SU-DHL-6 (cell line): Measurements from ENCODE around the gene LMO7.

ENCODE experiments used
- H2AFZ ChIP-seq: fragments of 200-600 bp; sonication (generic); 2 replicates; pipeline ENCODE4 v1.6.1; 2014; ENCODE audit warnings: low read depth, mild to moderate bottlenecking, moderate library complexity, mixed read lengths, antibody characterized with exemption, low read length; ENCODE audit not compliant: severe bottlenecking
- H3F3A ChIP-seq: fragments of 200-600 bp; shearing (Covaris generic); 2 replicates; pipeline ENCODE4 v1.6.0; 2016; ENCODE audit warnings: antibody characterized with exemption, mild to moderate bottlenecking; ENCODE audit not compliant: insufficient read depth
- H3K27ac ChIP-seq: fragments of 200-600 bp; sonication (generic); 2 replicates; pipeline ENCODE4 v1.5.1; 2016; ENCODE audit warnings: low read depth, mild to moderate bottlenecking, low read length, moderate library complexity, mixed read lengths
- H3K27me3 ChIP-seq: fragments of 200-600 bp; sonication (generic), shearing (Covaris generic); 2 replicates; pipeline ENCODE4 v1.6.0; 2014; ENCODE audit warnings: mild to moderate bottlenecking, low read length
- H3K36me3 ChIP-seq: fragments of 200-600 bp; sonication (generic); 2 replicates; pipeline ENCODE4 v1.6.1; 2014; ENCODE audit warnings: mild to moderate bottlenecking, low read length, mixed read lengths
- H3K4me2 ChIP-seq: fragments of 300-600, 200-600 bp; shearing (Covaris generic), sonication (generic); 2 replicates; pipeline ENCODE4 v1.6.0; 2014; ENCODE audit warnings: low read length, low read depth, mild to moderate bottlenecking; ENCODE audit not compliant: poor library complexity, severe bottlenecking
- H3K4me3 ChIP-seq: fragments of 200-600 bp; sonication (generic); 2 replicates; pipeline ENCODE4 v1.5.1; 2014; ENCODE audit warnings: antibody characterized with exemption, low read length, mild to moderate bottlenecking, mixed read lengths; ENCODE audit not compliant: insufficient read depth, poor library complexity, severe bottlenecking
- H3K79me2 ChIP-seq: fragments of 200-600 bp; sonication (generic); 2 replicates; pipeline ENCODE4 v1.6.1; 2014; ENCODE audit warnings: mild to moderate bottlenecking, low read length, moderate library complexity; ENCODE audit not compliant: insufficient read depth
- H3K9ac ChIP-seq: fragments of 200-600 bp; sonication (generic); 2 replicates; pipeline ENCODE4 v1.7.0; 2014; ENCODE audit warnings: mild to moderate bottlenecking, low read length
- H3K9me2 ChIP-seq: fragments of 200-600 bp; sonication (generic); replicated peaks from 2 replicates; pipeline ENCODE4 v1.6.1; 2014; ENCODE audit warnings: low read length; ENCODE audit not compliant: insufficient read depth
- H3K9me3 ChIP-seq: fragments of 200-600 bp; sonication (generic); 2 replicates; pipeline ENCODE4 v1.6.1; 2014; ENCODE audit warnings: low read length, mixed read lengths; ENCODE audit not compliant: insufficient read depth
- H4K20me1 ChIP-seq: fragments of 200-600 bp; sonication (generic); 2 replicates; pipeline ENCODE4 v1.6.1; 2014; ENCODE audit warnings: low read depth, mild to moderate bottlenecking, antibody characterized with exemption, low read length, moderate library complexity, mixed read lengths
- EZH2phosphoT487 ChIP-seq: fragments of 200-600 bp; sonication (generic), shearing (Covaris generic); conservative IDR thresholded peaks from 2 replicates; pipeline ENCODE4 v1.6.1; 2018; ENCODE audit warnings: mild to moderate bottlenecking, antibody characterized with exemption, low read length, moderate library complexity, mixed read lengths
- TF ChIP-seq, protein P1 (sequence below): fragments of 200-600 bp; sonication (generic); IDR thresholded peaks from one replicate; pipeline ENCODE4 v1.5.1; 2017; ENCODE audit warnings: antibody characterized with exemption, mild to moderate bottlenecking, low read length, moderate library complexity; ENCODE audit not compliant: insufficient read depth, poor library complexity, severe bottlenecking

Gene LMO7

DNA sequence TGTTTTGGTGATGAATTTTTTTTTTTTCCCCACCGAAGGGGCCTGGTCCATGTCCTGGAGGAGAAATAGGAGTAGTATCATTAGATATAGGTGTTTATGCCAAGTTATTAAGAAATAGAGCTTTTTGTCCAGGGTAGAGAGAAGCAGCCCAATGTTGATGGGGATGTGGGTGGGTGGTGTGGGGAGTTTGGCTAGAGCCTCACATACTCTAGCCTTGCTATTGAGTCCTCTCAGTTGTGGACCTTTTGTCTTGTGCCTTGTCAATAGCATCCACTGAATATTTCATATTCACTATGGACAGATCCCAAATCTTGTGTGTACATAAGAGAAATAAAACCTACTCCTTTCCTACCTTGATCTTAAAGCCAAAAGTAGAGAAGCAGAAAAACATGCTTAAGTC, 134.0 kb downstream of the LMO7 start:
- Histone ChIP-seq H3K27ac (no peak overlapping the region), H3K4me3 (no peak overlapping the region), H3K9me2 (no peaks in the 10 kb centered on the region), H3K4me2 (no peak overlapping the region), H3K36me3 (0 out of 2 replicates have a peak, but pooled peaks cover 7% of the 10 kb centered on the region), H3K9me3 (no peaks in the 10 kb centered on the region), H4K20me1 (peaks cover 15% of the 10 kb centered on the region), H3K79me2 (peaks cover 92% of the 10 kb centered on the region), H3K9ac (no peak overlapping the region), H2AFZ (no peak overlapping the region), H3K27me3 (no peaks in the 10 kb centered on the region), H3F3A (peaks cover 14% of the 10 kb centered on the region)
- TF ChIP-seq, protein P1, sequence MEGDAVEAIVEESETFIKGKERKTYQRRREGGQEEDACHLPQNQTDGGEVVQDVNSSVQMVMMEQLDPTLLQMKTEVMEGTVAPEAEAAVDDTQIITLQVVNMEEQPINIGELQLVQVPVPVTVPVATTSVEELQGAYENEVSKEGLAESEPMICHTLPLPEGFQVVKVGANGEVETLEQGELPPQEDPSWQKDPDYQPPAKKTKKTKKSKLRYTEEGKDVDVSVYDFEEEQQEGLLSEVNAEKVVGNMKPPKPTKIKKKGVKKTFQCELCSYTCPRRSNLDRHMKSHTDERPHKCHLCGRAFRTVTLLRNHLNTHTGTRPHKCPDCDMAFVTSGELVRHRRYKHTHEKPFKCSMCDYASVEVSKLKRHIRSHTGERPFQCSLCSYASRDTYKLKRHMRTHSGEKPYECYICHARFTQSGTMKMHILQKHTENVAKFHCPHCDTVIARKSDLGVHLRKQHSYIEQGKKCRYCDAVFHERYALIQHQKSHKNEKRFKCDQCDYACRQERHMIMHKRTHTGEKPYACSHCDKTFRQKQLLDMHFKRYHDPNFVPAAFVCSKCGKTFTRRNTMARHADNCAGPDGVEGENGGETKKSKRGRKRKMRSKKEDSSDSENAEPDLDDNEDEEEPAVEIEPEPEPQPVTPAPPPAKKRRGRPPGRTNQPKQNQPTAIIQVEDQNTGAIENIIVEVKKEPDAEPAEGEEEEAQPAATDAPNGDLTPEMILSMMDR: no peak
- TF ChIP-seq EZH2phosphoT487: no peak

DNA sequence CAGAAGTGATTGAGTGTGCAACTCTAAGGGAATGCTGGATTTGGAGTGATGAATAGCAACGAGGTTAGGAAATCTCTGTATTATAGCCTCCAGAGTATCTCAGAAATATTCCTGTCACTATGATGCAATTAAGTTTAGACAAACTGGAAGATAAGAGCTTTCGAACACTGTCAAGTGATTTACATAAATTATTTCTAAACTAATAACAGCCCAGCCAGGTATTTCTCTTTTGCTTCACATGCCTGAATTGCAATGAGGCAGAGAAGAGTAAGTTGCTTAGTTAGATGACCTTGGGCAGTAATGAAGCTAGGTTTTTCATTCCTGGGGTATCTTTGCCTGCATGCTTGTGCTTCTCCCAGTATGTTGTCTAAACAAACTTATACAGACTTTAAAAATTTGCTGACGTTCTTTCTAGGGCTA, 134.5 kb downstream of the LMO7 start:
- Histone ChIP-seq H2AFZ (no peak overlapping the region), H3K9me3 (no peaks in the 10 kb centered on the region), H3F3A (peaks cover 14% of the 10 kb centered on the region), H3K27ac (no peak overlapping the region), H3K36me3 (0 out of 2 replicates have a peak, but pooled peaks cover 7% of the 10 kb centered on the region), H3K9ac (no peak overlapping the region), H3K9me2 (no peaks in the 10 kb centered on the region), H3K79me2 (peaks cover 88% of the 10 kb centered on the region), H4K20me1 (peaks cover 15% of the 10 kb centered on the region), H3K4me3 (no peak overlapping the region), H3K27me3 (no peaks in the 10 kb centered on the region), H3K4me2 (no peak overlapping the region)
- TF ChIP-seq, protein P1: no peak
- no peak for TF ChIP-seq EZH2phosphoT487

DNA sequence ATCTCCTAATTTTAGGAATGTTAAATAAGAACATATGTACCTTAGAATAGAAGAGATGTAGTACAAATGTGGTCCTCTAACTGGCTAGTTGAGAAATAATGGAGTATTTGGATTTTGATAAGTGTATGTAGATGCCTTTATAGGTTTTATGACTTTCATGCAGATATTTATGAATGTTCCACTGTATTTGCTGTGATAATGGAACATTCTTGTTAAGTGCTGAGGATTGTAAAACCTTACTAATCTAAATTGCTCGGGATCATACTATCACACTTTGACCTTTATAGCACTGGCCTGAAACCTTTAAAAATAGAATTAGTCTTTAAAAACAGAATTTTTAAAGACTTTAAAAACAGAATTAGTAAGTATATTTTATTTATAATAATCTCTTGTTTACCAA, 135.1 kb downstream of the LMO7 start:
- Histone ChIP-seq H3K4me3 (no peak overlapping the region), H3K36me3 (0 out of 2 replicates have a peak, but pooled peaks cover 7% of the 10 kb centered on the region), H3K9me3 (no peaks in the 10 kb centered on the region), H3K27ac (no peak overlapping the region), H4K20me1 (peaks cover 15% of the 10 kb centered on the region), H3K9ac (no peak overlapping the region), H3K79me2 (peaks cover 84% of the 10 kb centered on the region), H3K9me2 (no peaks in the 10 kb centered on the region), H3K27me3 (no peaks in the 10 kb centered on the region), H2AFZ (no peak overlapping the region), H3K4me2 (no peak overlapping the region), H3F3A (peaks cover 14% of the 10 kb centered on the region)
- TF ChIP-seq, protein P1: no peak
- TF ChIP-seq EZH2phosphoT487: no peak
